Neuronal stem cell (in vitro differentiated cells): ENCODE measurements around the gene PARP8.

Experiments used
- DNase-seq: peaks from one replicate; pipeline ENCODE4 v3.0.0-alpha.2; 2013; ENCODE audit warnings: low spot score
- H2AFZ ChIP-seq: one replicate; pipeline ENCODE4 v1.6.1; 2013; ENCODE audit warnings: mild to moderate bottlenecking, low read length, inconsistent platforms
- H2AK5ac ChIP-seq: 2 replicates; pipeline ENCODE4 v1.6.1; 2013; ENCODE audit warnings: low read depth, mild to moderate bottlenecking, inconsistent platforms, low read length, moderate library complexity, mixed read lengths
- H2BK120ac ChIP-seq: 2 replicates; pipeline ENCODE4 v1.6.1; 2013; ENCODE audit warnings: low read depth, mild to moderate bottlenecking, inconsistent platforms, low read length, moderate library complexity, mixed read lengths
- H2BK12ac ChIP-seq: one replicate; pipeline ENCODE4 v1.6.1; 2013; ENCODE audit warnings: low read length, inconsistent platforms
- H2BK15ac ChIP-seq: 2 replicates; pipeline ENCODE4 v1.6.1; 2013; ENCODE audit warnings: mild to moderate bottlenecking, low read length, inconsistent platforms, mixed read lengths
- H2BK5ac ChIP-seq: one replicate; pipeline ENCODE4 v1.6.1; 2013; ENCODE audit warnings: inconsistent platforms, mild to moderate bottlenecking, low read length, moderate library complexity
- H3K14ac ChIP-seq: one replicate; pipeline ENCODE4 v1.6.1; 2013; ENCODE audit warnings: low read length, inconsistent platforms
- H3K18ac ChIP-seq: 2 replicates; pipeline ENCODE4 v1.6.1; 2013; ENCODE audit warnings: low read length, inconsistent platforms
- H3K23ac ChIP-seq: 2 replicates; pipeline ENCODE4 v1.6.1; 2013; ENCODE audit warnings: low read depth, mild to moderate bottlenecking, mixed read lengths, low read length, inconsistent platforms; ENCODE audit not compliant: poor library complexity
- H3K27ac ChIP-seq: replicated peaks from 3 replicates; pipeline ENCODE4 v1.5.1; 2013; ENCODE audit warnings: low read length, inconsistent platforms
- H3K27me3 ChIP-seq, 3 experiments: 2 replicates each; pipeline ENCODE4 v1.6.1; 2013; ENCODE audit warnings: low read length in 3 of 3, mild to moderate bottlenecking in 2 of 3, inconsistent platforms in 1 of 3, low read depth in 1 of 3, mixed read lengths in 1 of 3, moderate library complexity in 1 of 3; ENCODE audit not compliant: control insufficient read depth in 3 of 3, insufficient read depth in 3 of 3
- H3K36me3 ChIP-seq, 2 donors: replicated peaks in 1 of 2; 2 replicates each; pipeline ENCODE4 v1.6.1; 2013; ENCODE audit warnings: low read length in 2 of 2; ENCODE audit not compliant: control insufficient read depth in 2 of 2, insufficient read depth in 2 of 2
- H3K4ac ChIP-seq: 2 replicates; pipeline ENCODE4 v1.6.1; 2013; ENCODE audit warnings: inconsistent platforms, mild to moderate bottlenecking, low read length, moderate library complexity
- H3K4me1 ChIP-seq, 2 donors: 1 replicate in 1 of 2; 2 replicates in 1 of 2; pipeline ENCODE4 v1.6.1; 2013; ENCODE audit warnings: low read length in 2 of 2, low read depth in 1 of 2; ENCODE audit not compliant: control insufficient read depth in 2 of 2, insufficient read depth in 1 of 2
- H3K4me2 ChIP-seq: one replicate; pipeline ENCODE4 v1.6.1; 2013; ENCODE audit warnings: mild to moderate bottlenecking, low read length, inconsistent platforms; ENCODE audit not compliant: insufficient read depth, poor library complexity, severe bottlenecking
- H3K4me3 ChIP-seq, 2 donors: 2 replicates each; pipeline ENCODE4 v1.5.1; 2013; ENCODE audit warnings: low read length in 2 of 2, mild to moderate bottlenecking in 2 of 2, inconsistent platforms in 1 of 2, moderate library complexity in 1 of 2
- H3K79me1 ChIP-seq: one replicate; pipeline ENCODE4 v1.6.1; 2013; ENCODE audit warnings: low read depth, mild to moderate bottlenecking, inconsistent platforms, low read length, moderate library complexity
- H3K9ac ChIP-seq: one replicate; pipeline ENCODE4 v1.6.1; 2013; ENCODE audit warnings: mild to moderate bottlenecking, low read depth, low read length, inconsistent platforms; ENCODE audit not compliant: poor library complexity
- H3K9me3 ChIP-seq, 2 donors: replicated peaks in 1 of 2; 2 replicates each; pipeline versions ENCODE3 to v1.6.1; 2013; ENCODE audit warnings: low read length in 2 of 2, mild to moderate bottlenecking in 2 of 2, inconsistent platforms in 1 of 2, low read depth in 1 of 2, mixed read lengths in 1 of 2, moderate library complexity in 1 of 2; ENCODE audit not compliant: control insufficient read depth in 2 of 2, insufficient read depth in 1 of 2
- H4K8ac ChIP-seq: one replicate; pipeline ENCODE4 v1.6.1; 2013; ENCODE audit warnings: low read depth, mild to moderate bottlenecking, inconsistent platforms, low read length, moderate library complexity
- H4K91ac ChIP-seq: one replicate; pipeline ENCODE4 v1.6.1; 2013; ENCODE audit warnings: low read length, low read depth, mild to moderate bottlenecking, inconsistent platforms; ENCODE audit not compliant: poor library complexity
- WGBS, 2 donors: extraction: QIAGEN DNeasy Blood & Tissue Kit; methylation state at CpG; one replicate each; pipeline ENCODE4 v1.1.7; 2013; ENCODE audit warnings: missing lambda C conversion rate in 2 of 2, mixed read lengths in 1 of 2; ENCODE audit not compliant: insufficient read length in 2 of 2, insufficient replicate concordance in 1 of 2; ENCODE audit errors: extremely low coverage in 2 of 2; 5-methylcytosine and 5-hydroxymethylcytosine counted together

Gene PARP8

DNA sequence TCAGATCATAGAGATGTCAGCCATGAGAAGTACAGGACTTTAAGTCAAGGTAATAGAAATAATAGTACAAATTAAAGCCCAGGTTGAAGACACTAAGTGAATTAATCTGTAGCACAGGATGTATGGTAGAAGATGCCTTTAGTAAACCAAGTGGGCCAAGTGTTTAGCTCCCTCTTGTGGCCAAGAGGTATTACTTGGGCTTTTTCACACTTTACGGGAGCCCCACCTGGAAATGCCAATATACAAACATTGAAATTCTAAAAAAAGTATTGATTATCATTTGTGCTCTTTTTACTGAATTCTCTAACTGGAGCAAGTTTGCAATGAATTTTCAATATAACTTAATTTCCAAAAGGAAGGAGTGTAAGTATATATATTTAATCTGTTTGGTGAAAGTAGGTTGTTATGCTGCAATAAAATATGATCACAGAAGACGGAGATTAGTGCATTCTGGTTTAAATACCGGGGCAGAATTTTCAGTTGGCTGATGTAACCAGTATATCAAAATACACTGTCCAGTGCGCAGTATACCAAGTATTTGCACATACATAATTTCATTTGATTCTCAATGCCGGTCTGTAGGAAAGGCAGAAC lies 84.7 kb downstream of the PARP8 start:
- Histone ChIP-seq H3K23ac (no peak overlapping the region), H2AFZ (no peak overlapping the region), H2BK12ac (no peak overlapping the region), H2BK120ac (no peak overlapping the region), H3K9ac (no peak overlapping the region), H3K4me2 (no peak overlapping the region), H3K4me3 (no peak overlapping the region), H4K91ac (no peak overlapping the region), H3K4ac (no peak overlapping the region), H3K27me3 (no peaks in the 10 kb centered on the region), H2BK5ac (no peak overlapping the region), H4K8ac (no peak overlapping the region), H3K4me1 (no peaks in the 10 kb centered on the region), H3K14ac (no peak overlapping the region), H2AK5ac (no peak overlapping the region), H3K9me3 (no peaks in the 10 kb centered on the region), H3K18ac (no peak overlapping the region), H3K36me3 (no peaks in the 10 kb centered on the region), H3K27ac (no peak overlapping the region), H2BK15ac (no peak overlapping the region), H3K79me1 (peaks cover 2% of the 10 kb centered on the region)
- no CpG with 5 or more reads among the region's 5 CpGs for WGBS, 2 donors
- peak; percentile 20 for DNase-seq

DNA sequence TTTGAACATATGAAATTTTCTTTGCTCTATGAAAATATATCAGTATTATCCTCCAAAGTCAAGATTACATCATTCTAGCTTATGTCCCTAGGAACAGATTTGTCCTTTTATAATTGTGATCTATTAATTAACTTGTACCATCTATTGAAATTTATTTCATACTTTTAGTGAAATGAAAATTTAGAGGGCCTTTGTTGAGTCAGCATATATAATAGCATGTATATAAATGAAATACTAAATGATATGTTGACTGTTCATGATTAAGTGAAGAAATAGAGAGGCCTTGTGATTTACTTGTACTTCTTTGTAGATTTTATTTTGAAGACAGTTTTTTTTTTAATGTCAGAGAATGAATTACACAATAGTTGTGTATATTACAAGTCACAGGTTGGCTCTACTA lies 86.4 kb downstream of the PARP8 start:
- no peak overlapping the region for H3K4ac ChIP-seq
- no peak overlapping the region for H2BK15ac ChIP-seq
- no peak overlapping the region for H2BK12ac ChIP-seq
- H2AFZ ChIP-seq, result no peak overlapping the region
- no peak overlapping the region for H2BK120ac ChIP-seq
- H3K27me3 ChIP-seq, result no peaks in the 10 kb centered on the region
- H3K9me3 ChIP-seq, result no peaks in the 10 kb centered on the region
- no peaks in the 10 kb centered on the region for H3K36me3 ChIP-seq
- H2AK5ac ChIP-seq, result no peak overlapping the region
- no peak overlapping the region for H4K91ac ChIP-seq
- H3K79me1 ChIP-seq, result no peaks in the 10 kb centered on the region
- no peak for DNase-seq
- no peaks in the 10 kb centered on the region for H3K4me1 ChIP-seq
- H4K8ac ChIP-seq, result no peak overlapping the region
- no peak overlapping the region for H2BK5ac ChIP-seq
- H3K18ac ChIP-seq, result no peak overlapping the region
- H3K23ac ChIP-seq, result no peak overlapping the region
- no peak overlapping the region for H3K4me2 ChIP-seq
- no peak overlapping the region for H3K14ac ChIP-seq
- H3K9ac ChIP-seq, result no peak overlapping the region
- H3K4me3 ChIP-seq, result no peak overlapping the region
- no peak overlapping the region for H3K27ac ChIP-seq

DNA sequence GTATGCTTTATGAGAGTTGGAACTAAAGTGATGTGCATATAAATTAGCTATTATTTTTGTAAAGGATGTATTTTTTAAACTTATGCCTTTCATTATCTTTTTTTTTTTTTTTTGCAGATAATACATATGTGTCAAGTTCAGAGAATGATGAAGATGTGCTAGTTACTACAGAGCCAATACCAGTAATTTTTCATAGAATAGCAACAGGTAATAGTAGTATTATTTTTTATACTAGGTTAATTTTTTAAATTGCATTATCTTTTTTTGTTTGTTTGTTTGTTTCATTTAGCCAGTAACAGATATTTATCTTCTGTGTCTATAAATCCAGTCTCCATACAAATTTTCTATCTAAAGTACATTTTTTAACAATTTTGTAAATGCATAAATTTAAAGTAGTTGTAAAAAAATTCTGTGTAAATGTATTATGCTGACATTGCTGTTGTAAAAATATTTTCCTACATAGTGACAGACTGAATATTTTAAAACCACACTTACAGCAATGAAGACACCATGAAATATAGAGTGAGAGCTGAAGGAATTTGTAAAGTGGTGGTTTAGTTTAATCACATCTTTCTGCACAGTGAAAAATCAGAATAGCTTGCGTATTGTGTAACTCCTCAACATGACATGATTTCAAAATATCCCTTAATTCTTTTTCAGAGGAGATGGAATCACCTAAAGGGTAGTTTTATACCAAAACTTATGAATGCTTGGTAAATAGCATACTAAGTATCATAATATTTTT lies 93.3 kb downstream of the PARP8 start:
- Histone ChIP-seq H3K14ac (no peak overlapping the region), H2BK120ac (no peak overlapping the region), H3K36me3 (peaks cover 0 to 16% of the 10 kb centered on the region in 2 donors), H2BK15ac (no peak overlapping the region), H2BK12ac (no peak overlapping the region), H3K4ac (no peak overlapping the region), H3K4me1 (peaks cover 2 to 5% of the 10 kb centered on the region in 2 donors), H3K27me3 (no peaks in the 10 kb centered on the region), H3K4me3 (no peak overlapping the region), H3K23ac (no peak overlapping the region), H3K27ac (no peak overlapping the region), H3K9me3 (no peaks in the 10 kb centered on the region), H3K18ac (no peak overlapping the region), H2AFZ (no peak overlapping the region), H3K79me1 (no peaks in the 10 kb centered on the region), H3K9ac (no peak overlapping the region), H4K91ac (no peak overlapping the region), H4K8ac (no peak overlapping the region), H2BK5ac (no peak overlapping the region), H3K4me2 (no peak overlapping the region), H2AK5ac (no peak overlapping the region)
- no CpG with 5 or more reads among the region's 1 CpG for WGBS, 2 donors
- no peak for DNase-seq

DNA sequence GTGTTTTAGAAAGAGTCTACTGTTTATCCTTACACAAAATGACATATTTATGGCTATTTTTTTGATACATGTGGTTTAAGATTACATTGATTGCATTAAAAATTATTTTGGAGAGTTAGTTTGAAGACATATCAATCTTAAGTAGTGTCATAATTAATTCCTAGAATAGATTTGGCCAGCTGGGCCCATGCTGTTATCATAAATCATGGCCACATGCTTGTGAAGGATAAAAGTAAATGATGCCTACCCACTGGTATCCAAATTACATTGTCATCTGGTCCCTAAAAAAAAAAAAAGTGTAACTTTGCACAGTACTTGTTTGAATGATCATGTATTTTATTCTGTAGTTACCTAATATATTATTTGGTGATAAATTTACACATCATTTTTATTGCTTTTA lies 96.9 kb downstream of the PARP8 start:
- no peak overlapping the region for H2BK5ac ChIP-seq
- no peak overlapping the region for H3K4me3 ChIP-seq
- H3K23ac ChIP-seq, result no peak overlapping the region
- no peak overlapping the region for H2BK12ac ChIP-seq
- no peak overlapping the region for H3K18ac ChIP-seq
- no peak overlapping the region for H3K14ac ChIP-seq
- no peaks in the 10 kb centered on the region for H3K9me3 ChIP-seq
- no peaks in the 10 kb centered on the region for H3K79me1 ChIP-seq
- H3K4me1 ChIP-seq, result peaks cover 2 to 7% of the 10 kb centered on the region in 2 donors
- peaks cover 0 to 17% of the 10 kb centered on the region in 2 donors for H3K36me3 ChIP-seq
- no peak overlapping the region for H3K4ac ChIP-seq
- no peak overlapping the region for H2BK120ac ChIP-seq
- no peaks in the 10 kb centered on the region for H3K27me3 ChIP-seq
- H4K8ac ChIP-seq, result no peak overlapping the region
- no peak overlapping the region for H2AK5ac ChIP-seq
- no peak overlapping the region for H3K9ac ChIP-seq
- H3K27ac ChIP-seq, result no peak overlapping the region
- H3K4me2 ChIP-seq, result no peak overlapping the region
- H4K91ac ChIP-seq, result no peak overlapping the region
- no peak overlapping the region for H2AFZ ChIP-seq
- no peak for DNase-seq
- no peak overlapping the region for H2BK15ac ChIP-seq
